OCI-LY1 (cell line): ENCODE measurements around the gene ATF6.

ENCODE experiments used
- CTCF ChIP-seq: fragments of 200-600 bp; sonication (generic), shearing (Covaris generic); IDR thresholded peaks from 2 replicates; pipeline ENCODE4 v1.5.1; 2017; ENCODE audit warnings: mild to moderate bottlenecking, antibody characterized with exemption, low read length, moderate library complexity, mixed read lengths
- EZH2 ChIP-seq: fragments of 200-600 bp; sonication (generic), shearing (Covaris generic); IDR thresholded peaks from 2 replicates; pipeline ENCODE4 v1.8.0; 2017; ENCODE audit warnings: borderline replicate concordance, mixed run types, mild to moderate bottlenecking, antibody characterized with exemption, low read length, moderate library complexity, mixed read lengths

DNA sequence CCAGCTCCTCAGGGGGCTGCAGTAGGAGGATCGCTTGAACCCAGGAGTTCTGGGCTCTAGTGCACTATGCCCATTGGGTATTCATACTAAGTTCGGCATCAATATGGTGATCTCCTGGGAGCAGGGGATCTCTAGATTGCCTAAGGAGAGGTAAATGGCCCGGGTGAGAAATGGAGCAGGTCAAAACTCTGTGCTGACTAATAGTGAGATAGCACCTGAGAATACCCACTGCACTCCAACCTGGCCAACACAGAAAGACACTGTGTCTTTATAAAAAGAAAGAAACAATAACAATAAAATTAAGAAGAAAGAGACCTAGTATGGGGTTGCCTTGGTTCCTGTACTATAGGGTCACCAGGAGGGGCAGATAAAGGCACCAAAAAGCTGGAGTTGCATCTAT is 30.3 kb upstream of the ATF6 start:
- no peak for TF ChIP-seq CTCF
- no peak for TF ChIP-seq EZH2
